Measurements from ENCODE around the gene HEBP1.

- TF ChIP-seq CTCF (IDR thresholded peaks at IDR 0.05; ENCODE audit: insufficient read depth, low read depth, low read length) (no peak), EZH2 (IDR thresholded peaks at IDR 0.05; ENCODE audit: insufficient read depth, low read length) (no peak)
Observed at GRCh38 chr12:13044906-13045299, 44.8 kb upstream of the HEBP1 start.

Measured in astrocyte (in vitro differentiated cells and primary cell).